Caco-2 (cell line): ENCODE data around the gene MTF2. TPM values are rescaled to one million over a fixed set of nuclear protein-coding genes. Genes with fewer than 3 reads are reported as not detected.

Experiments
- BruUV-seq: library from RNA; stranded (reverse); fragments of 400-500 nt; replicated peaks from 2 replicates; lab custom pipeline; 2021; lab: Mats Ljungman, UMichigan
- CTCF ChIA-PET: fragments of 300-600 bp; sonication (Branson Sonifier 250); formaldehyde crosslinking; loops from one replicate; lab custom pipeline; 2022; ENCODE audit warnings: antibody characterized with exemption; lab: Charles Lee
- POLR2A ChIA-PET: fragments of 300-600 bp; sonication (Branson Sonifier 250); formaldehyde crosslinking; loops from one replicate; lab custom pipeline; 2022; ENCODE audit warnings: antibody characterized with exemption; lab: Charles Lee
- DNase-seq, 2 experiments: peaks; one replicate each; pipeline versions ENCODE4 v3.0.0 to v3.0.0-alpha.2; 2020 to 2022
- H3K27me3 ChIP-seq: replicated peaks from 2 replicates; pipeline ENCODE4 v1.6.0; 2011; ENCODE audit warnings: low read length; ENCODE audit not compliant: control insufficient read depth, insufficient read depth
- H3K36me3 ChIP-seq: 2 replicates; pipeline ENCODE4 v1.5.1; 2011; ENCODE audit warnings: low read length; ENCODE audit not compliant: control insufficient read depth, insufficient read depth
- H3K4me1 ChIP-seq: fragments of 250-450 bp; sonication (Bioruptor Pico); 2 replicates; pipeline ENCODE4 v1.5.1; 2020; ENCODE audit warnings: mild to moderate bottlenecking
- H3K4me3 ChIP-seq: 2 replicates; pipeline ENCODE4 v1.5.1; 2011; ENCODE audit warnings: low read depth, mild to moderate bottlenecking, control low read depth, low read length
- H3K9me3 ChIP-seq: fragments of 250-450 bp; sonication (Bioruptor Pico); 2 replicates; pipeline ENCODE4 v1.5.1; 2020; ENCODE audit warnings: mild to moderate bottlenecking, moderate library complexity
- H3K27ac Mint-ChIP-seq: one replicate; pipeline ENCODE4 v1.8.0; 2022; ENCODE audit warnings: mixed read lengths; ENCODE audit not compliant: unreplicated experiment
- H3K27me3 Mint-ChIP-seq: one replicate; pipeline ENCODE4 v1.8.0; 2022; ENCODE audit warnings: mixed read lengths; ENCODE audit not compliant: insufficient read depth, unreplicated experiment
- H3K36me3 Mint-ChIP-seq: one replicate; pipeline ENCODE4 v1.8.0; 2022; ENCODE audit warnings: mild to moderate bottlenecking, mixed read lengths; ENCODE audit not compliant: insufficient read depth, unreplicated experiment
- H3K4me1 Mint-ChIP-seq: one replicate; pipeline ENCODE4 v1.8.0; 2022; ENCODE audit warnings: low read depth, mixed read lengths; ENCODE audit not compliant: unreplicated experiment
- H3K4me3 Mint-ChIP-seq: one replicate; pipeline ENCODE4 v1.8.0; 2022; ENCODE audit warnings: mild to moderate bottlenecking, moderate library complexity, mixed read lengths; ENCODE audit not compliant: unreplicated experiment
- H3K9me3 Mint-ChIP-seq: one replicate; pipeline ENCODE4 v1.8.0; 2022; ENCODE audit warnings: mixed read lengths; ENCODE audit not compliant: unreplicated experiment
- CTCF ChIP-seq, 2 experiments: fragments of 200-600 bp in 1 of 2; IDR thresholded peaks; 1 replicate in 1 of 2; 2 replicates in 1 of 2; pipeline versions ENCODE4 v1.5.1 to v1.8.0; 2011 to 2022; ENCODE audit warnings: antibody characterized with exemption in 1 of 2, control low read depth in 1 of 2, inconsistent platforms in 1 of 2, low read depth in 1 of 2, low read length in 1 of 2, mild to moderate bottlenecking in 1 of 2, moderate library complexity in 1 of 2; ENCODE audit not compliant: insufficient read depth in 1 of 2, severe bottlenecking in 1 of 2, unreplicated experiment in 1 of 2
- intact Hi-C: fragments of 100-400 bp; cut with micrococcal nuclease; formaldehyde crosslinking; loops from one replicate; pipeline ENCODE4 v1.10.0; 2022; ENCODE audit not compliant: unreplicated experiment
- total RNA-seq: library from RNA; stranded (reverse); gene quantifications from 2 replicates; pipeline ENCODE4 v1.2.3, GENCODE V29; 2022

The MTF2 gene
- total RNA-seq, 1 experiment from 2014 or later, result 29.9 TPM

DNA sequence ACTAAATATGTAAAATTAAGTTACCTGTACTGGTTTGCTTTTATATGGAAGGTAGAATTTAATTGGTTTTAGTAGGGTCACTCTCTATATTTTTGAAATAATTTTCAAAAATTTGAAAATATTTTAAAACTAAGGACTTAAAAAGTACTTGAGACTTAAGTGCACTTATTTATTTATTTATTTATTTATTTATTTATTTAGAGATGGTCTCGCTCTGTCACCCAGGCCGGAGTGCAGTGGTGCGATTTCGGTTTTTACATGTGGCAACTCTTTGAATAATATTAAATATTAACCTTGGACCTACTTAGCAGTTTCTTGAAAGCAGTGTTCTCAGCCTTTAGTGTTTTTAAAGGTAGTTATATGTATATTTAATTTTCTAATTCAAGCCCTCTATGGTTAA lies 64.7 kb downstream of the MTF2 start:
- no peak for TF ChIP-seq CTCF (IDR thresholded peaks at IDR 0.05; ENCODE audit: insufficient read depth in 1 of 2, low read depth in 1 of 2, low read length in 1 of 2, severe bottlenecking in 1 of 2, unreplicated experiment in 1 of 2)
- intact Hi-C loops, result no loop called here
- Mint-ChIP-seq H3K36me3 (peaks cover 23% of the 10 kb centered on the region), H3K4me1 (no peaks in the 10 kb centered on the region), H3K4me3 (no peak overlapping the region), H3K27me3 (no peaks in the 10 kb centered on the region), H3K27ac (no peak overlapping the region), H3K9me3 (no peaks in the 10 kb centered on the region)
- DNase-seq, result no peak
- Histone ChIP-seq H3K4me3 (no peak overlapping the region), H3K4me1 (no peaks in the 10 kb centered on the region), H3K36me3 (no peaks in the 10 kb centered on the region), H3K27me3 (no peaks in the 10 kb centered on the region), H3K9me3 (no peaks in the 10 kb centered on the region)
- no TSS peak for BruUV-seq
- ChIA-PET POLR2A (no interaction called here), CTCF (no interaction called here)

DNA sequence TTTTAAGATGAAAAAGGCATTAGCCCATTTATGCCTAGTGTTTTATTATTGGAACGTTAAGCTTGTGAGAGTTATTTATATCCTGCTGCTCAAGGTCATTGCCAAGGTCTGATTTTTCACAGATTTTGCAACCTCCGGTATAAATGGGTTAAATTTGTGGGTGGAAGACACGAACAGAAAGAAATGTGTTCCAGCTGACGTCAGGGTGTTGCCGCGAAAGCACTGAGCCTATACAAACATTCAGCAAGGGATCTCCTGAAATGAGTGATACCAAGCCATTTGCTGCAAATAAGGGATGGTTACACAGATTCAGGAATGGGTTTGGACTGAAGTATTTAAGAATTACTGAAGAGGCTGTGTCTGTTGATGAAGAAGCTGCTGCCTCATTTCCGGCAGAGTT lies 68.9 kb downstream of the MTF2 start:
- Histone ChIP-seq H3K4me1 (no peaks in the 10 kb centered on the region), H3K36me3 (no peaks in the 10 kb centered on the region), H3K27me3 (no peaks in the 10 kb centered on the region), H3K9me3 (no peaks in the 10 kb centered on the region), H3K4me3 (no peak overlapping the region)
- DNase-seq, result no peak
- intact Hi-C loops, result no loop called here
- H3K4me1 Mint-ChIP-seq, result no peaks in the 10 kb centered on the region
- ChIA-PET POLR2A (no interaction called here), CTCF (no interaction called here)
- BruUV-seq, result no TSS peak
- TF ChIP-seq CTCF (IDR thresholded peaks at IDR 0.05; ENCODE audit: insufficient read depth in 1 of 2, low read depth in 1 of 2, low read length in 1 of 2, severe bottlenecking in 1 of 2, unreplicated experiment in 1 of 2), result no peak
- H3K4me3 Mint-ChIP-seq, result no peak overlapping the region
- peaks cover 45% of the 10 kb centered on the region for H3K36me3 Mint-ChIP-seq
- no peak overlapping the region for H3K27ac Mint-ChIP-seq
- no peaks in the 10 kb centered on the region for H3K27me3 Mint-ChIP-seq
- no peaks in the 10 kb centered on the region for H3K9me3 Mint-ChIP-seq

GRCh38 chr1:93150729-93151128 lies 71.6 kb downstream of the MTF2 start:
- no peak for DNase-seq
- ChIA-PET CTCF (no interaction called here), POLR2A (no interaction called here)
- no peaks in the 10 kb centered on the region for H3K4me1 Mint-ChIP-seq
- no peak for TF ChIP-seq CTCF (IDR thresholded peaks at IDR 0.05; ENCODE audit: insufficient read depth in 1 of 2, low read depth in 1 of 2, low read length in 1 of 2, severe bottlenecking in 1 of 2, unreplicated experiment in 1 of 2)
- H3K36me3 ChIP-seq, result no peaks in the 10 kb centered on the region
- H3K36me3 Mint-ChIP-seq, result peaks cover 40% of the 10 kb centered on the region
- no TSS peak for BruUV-seq
- no peak overlapping the region for H3K4me3 ChIP-seq
- no peaks in the 10 kb centered on the region for H3K4me1 ChIP-seq
- H3K27me3 Mint-ChIP-seq, result no peaks in the 10 kb centered on the region
- H3K9me3 Mint-ChIP-seq, result no peaks in the 10 kb centered on the region
- no peak overlapping the region for H3K27ac Mint-ChIP-seq
- no peaks in the 10 kb centered on the region for H3K9me3 ChIP-seq
- H3K4me3 Mint-ChIP-seq, result no peak overlapping the region
- intact Hi-C loops, result no loop called here
- no peaks in the 10 kb centered on the region for H3K27me3 ChIP-seq
